ENCODE measurements around the gene SHBG.

GRCh38 chr17:7629939-7630571 is at the start of gene SHBG:
- TF ChIP-seq CTCF (IDR thresholded peaks at IDR 0.05 in 2 of 3, conservative IDR thresholded peaks at IDR 0.05 in 1 of 3; ENCODE audit: borderline replicate concordance in 1 of 3, insufficient read depth in 1 of 3, low read depth in 2 of 3, low read length in 2 of 3) (no peak), REST (IDR thresholded peaks at IDR 0.05; ENCODE audit: low read depth) (no peak), SP1 (IDR thresholded peaks at IDR 0.05; ENCODE audit: low read depth) (no peak)
